H1 (cell line): ENCODE measurements around the gene VPS26B. TPM values are rescaled to one million over a fixed set of nuclear protein-coding genes. Genes with fewer than 3 reads are reported as not detected.

Source experiments
- ASH2L ChIP-seq: fragments of 200-600, 300-600 bp; sonication (generic); IDR thresholded peaks from one replicate; pipeline ENCODE4 v1.7.1; 2017; ENCODE audit warnings: low read length
- BCL11A ChIP-seq, 2 experiments: IDR thresholded peaks; one replicate each; pipeline ENCODE4 v1.6.1; 2011; ENCODE audit warnings: low read depth in 2 of 2, low read length in 2 of 2, mild to moderate bottlenecking in 2 of 2
- CTBP2 ChIP-seq: IDR thresholded peaks from 2 replicates; pipeline ENCODE4 v1.7.0; 2011; ENCODE audit warnings: borderline replicate concordance, mild to moderate bottlenecking, moderate library complexity, mixed read lengths, low read length; ENCODE audit not compliant: insufficient read depth, insufficient read length
- FOSL1 ChIP-seq: IDR thresholded peaks from 2 replicates; pipeline ENCODE4 v1.6.1; 2011; ENCODE audit warnings: mild to moderate bottlenecking, low read depth, low read length, moderate library complexity; ENCODE audit not compliant: insufficient read depth
- GABPA ChIP-seq: IDR thresholded peaks from 2 replicates; pipeline ENCODE4 v1.6.1; 2011; ENCODE audit warnings: mild to moderate bottlenecking, low read length, moderate library complexity, borderline replicate concordance; ENCODE audit not compliant: insufficient read depth
- KDM1A ChIP-seq: fragments of 200-600, 300-600 bp; sonication (generic); IDR thresholded peaks from 2 replicates; pipeline ENCODE4 v1.7.1; 2016; ENCODE audit warnings: mild to moderate bottlenecking, low read length, borderline replicate concordance
- RAD21 ChIP-seq, 2 experiments: IDR thresholded peaks in 1 of 2; conservative IDR thresholded peaks in 1 of 2; 2 replicates each; pipeline ENCODE4 v1.6.1; 2011; ENCODE audit warnings: low read depth in 2 of 2, low read length in 2 of 2, improper control_type of control experiment in 1 of 2, inconsistent platforms in 1 of 2, mild to moderate bottlenecking in 1 of 2, moderate library complexity in 1 of 2
- TEAD4 ChIP-seq: IDR thresholded peaks from 2 replicates; pipeline ENCODE4 v1.6.1; 2012; ENCODE audit warnings: low read depth, low read length, inconsistent platforms, mixed read lengths
- polyA plus RNA-seq, 7 experiments: library from polyadenylated mRNA; depleted of rRNA in 3 of 7; stranded (reverse) in 5 of 7; unstranded in 2 of 7; fragments of >200 nt in 5 of 7; fragments of 200-250 nt in 2 of 7; gene quantifications; 1 replicate in 5 of 7; 2 replicates in 1 of 7; 4 replicates in 1 of 7; pipeline versions ENCODE4 v1.2.1 to v1.2.3, GENCODE V29; 2011 to 2013; ENCODE audit warnings: missing spikeins in 2 of 7, mixed read lengths in 2 of 7
- total RNA-seq: library from RNA; stranded (reverse); fragmentation: NEBNext Ultra II Directional; extraction: Animal tissue kit (Norgen Biotek cat#: 25700); gene quantifications from 2 replicates; pipeline ENCODE4 v1.2.1, GENCODE V29; 2021

VPS26B gene
- total and polyA plus RNA-seq, 2 of the 8 experiments (the other 6 are each of a cell fraction or from before 2014, with no cell fraction given), result 18.3 to 27.0 TPM

GRCh38 chr11:134229126-134229790 is 4.8 kb downstream of the VPS26B start (continued):
- no peak for TF ChIP-seq BCL11A (IDR thresholded peaks at IDR 0.05; ENCODE audit: low read depth in 2 of 2, low read length in 2 of 2)
- no peak for TF ChIP-seq KDM1A
- no peak for TF ChIP-seq RAD21 (IDR thresholded peaks at IDR 0.05 in 1 of 2, conservative IDR thresholded peaks at IDR 0.05 in 1 of 2; ENCODE audit: low read depth in 2 of 2, low read length in 2 of 2)
- TF ChIP-seq CTBP2, result no peak
- TF ChIP-seq FOSL1, result no peak
- no peak for TF ChIP-seq GABPA
- no peak for TF ChIP-seq TEAD4
- no peak for TF ChIP-seq ASH2L
